GM12875 (cell line): ENCODE results near the gene ANKRD22.

ENCODE experiments used
- H3K4me3 ChIP-seq: one replicate; pipeline ENCODE4 v1.5.1; 2011; ENCODE audit warnings: low read depth, low read length, control low read depth
- TF ChIP-seq, protein P1 (sequence below): IDR thresholded peaks from 2 replicates; pipeline ENCODE4 v1.5.1; 2011; ENCODE audit warnings: low read depth, mild to moderate bottlenecking, control low read depth, inconsistent platforms, low read length, moderate library complexity, borderline replicate concordance; ENCODE audit not compliant: insufficient read depth

ANKRD22 gene

DNA sequence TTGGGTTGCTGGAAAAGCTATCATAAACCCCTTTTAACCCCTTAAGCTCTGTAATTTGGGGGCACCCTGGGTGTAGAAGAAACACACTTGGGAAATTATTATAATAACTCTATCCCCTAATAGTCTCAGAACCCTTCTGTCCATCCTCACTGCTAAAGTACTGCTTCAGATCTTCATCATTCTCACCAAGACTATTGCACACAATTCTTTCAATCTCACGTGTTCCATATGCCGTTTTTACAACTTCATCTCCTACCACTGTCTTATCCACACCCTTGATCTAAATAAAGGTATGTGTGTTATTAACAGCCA, 15.8 kb downstream of the ANKRD22 start:
- TF ChIP-seq, protein P1, sequence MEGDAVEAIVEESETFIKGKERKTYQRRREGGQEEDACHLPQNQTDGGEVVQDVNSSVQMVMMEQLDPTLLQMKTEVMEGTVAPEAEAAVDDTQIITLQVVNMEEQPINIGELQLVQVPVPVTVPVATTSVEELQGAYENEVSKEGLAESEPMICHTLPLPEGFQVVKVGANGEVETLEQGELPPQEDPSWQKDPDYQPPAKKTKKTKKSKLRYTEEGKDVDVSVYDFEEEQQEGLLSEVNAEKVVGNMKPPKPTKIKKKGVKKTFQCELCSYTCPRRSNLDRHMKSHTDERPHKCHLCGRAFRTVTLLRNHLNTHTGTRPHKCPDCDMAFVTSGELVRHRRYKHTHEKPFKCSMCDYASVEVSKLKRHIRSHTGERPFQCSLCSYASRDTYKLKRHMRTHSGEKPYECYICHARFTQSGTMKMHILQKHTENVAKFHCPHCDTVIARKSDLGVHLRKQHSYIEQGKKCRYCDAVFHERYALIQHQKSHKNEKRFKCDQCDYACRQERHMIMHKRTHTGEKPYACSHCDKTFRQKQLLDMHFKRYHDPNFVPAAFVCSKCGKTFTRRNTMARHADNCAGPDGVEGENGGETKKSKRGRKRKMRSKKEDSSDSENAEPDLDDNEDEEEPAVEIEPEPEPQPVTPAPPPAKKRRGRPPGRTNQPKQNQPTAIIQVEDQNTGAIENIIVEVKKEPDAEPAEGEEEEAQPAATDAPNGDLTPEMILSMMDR, result no peak

DNA sequence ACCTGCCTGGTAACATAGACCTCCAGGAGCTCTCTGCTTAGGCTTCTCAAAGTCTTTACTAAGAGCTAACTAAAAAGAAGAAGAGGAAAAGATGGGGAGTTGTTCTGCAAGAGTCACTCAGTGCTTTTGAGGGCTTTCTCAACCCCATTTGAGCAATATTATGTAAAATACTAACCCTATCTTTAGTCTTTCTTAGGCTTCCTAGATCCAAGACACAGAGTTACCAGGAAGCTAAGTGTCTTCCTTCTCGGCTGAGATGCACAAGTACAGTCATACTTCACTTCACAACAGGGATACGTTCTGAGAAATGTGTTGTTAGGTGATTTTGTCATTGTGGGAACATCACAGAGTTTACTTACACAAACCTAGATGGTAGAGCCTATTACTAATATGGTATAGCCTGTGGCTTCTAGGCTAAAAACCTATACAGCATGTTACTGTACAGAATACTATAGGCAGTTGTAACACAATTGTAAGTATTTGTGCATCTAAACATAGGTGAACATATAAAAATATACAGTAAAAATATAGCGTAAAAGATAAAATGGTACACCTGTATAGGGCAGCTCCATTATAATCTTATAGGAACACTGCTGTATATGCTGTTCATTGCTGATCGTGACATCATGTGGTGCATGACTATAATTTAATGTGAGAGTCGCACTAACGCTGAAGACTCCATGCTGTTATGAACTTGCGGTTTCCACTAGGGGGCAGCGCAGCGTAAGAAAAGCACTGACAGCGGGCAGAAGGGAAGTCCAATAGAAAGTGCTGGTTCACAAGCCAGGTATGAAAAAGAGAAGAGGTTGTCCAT, 16.3 kb downstream of the ANKRD22 start:
- H3K4me3 ChIP-seq, result no peak overlapping the region
- TF ChIP-seq, protein P1, result peak; percentile 73

More for the DNA sequence above, 15.8 kb downstream of the ANKRD22 start:
- no peak overlapping the region for H3K4me3 ChIP-seq

DNA sequence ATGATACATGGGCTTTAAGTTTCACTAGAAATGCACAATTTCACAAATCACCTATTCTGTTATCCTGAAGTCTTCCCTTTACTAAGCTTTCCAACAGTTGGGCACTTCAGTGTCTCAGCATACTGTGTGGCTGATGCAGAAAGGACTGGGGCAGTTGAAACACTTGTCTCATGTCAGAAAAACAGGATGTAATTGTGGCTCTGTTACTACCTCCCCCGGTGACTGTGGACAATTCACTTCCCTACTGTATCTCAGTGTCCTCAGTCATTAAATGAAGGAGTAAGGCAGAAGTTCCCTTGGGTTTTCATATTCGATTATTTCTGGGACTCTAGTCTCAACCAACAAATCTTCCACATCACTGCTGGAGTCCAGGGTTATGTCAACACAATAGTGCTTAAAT, 17.9 kb downstream of the ANKRD22 start:
- H3K4me3 ChIP-seq, result no peak overlapping the region
- TF ChIP-seq, protein P1, result no peak

DNA sequence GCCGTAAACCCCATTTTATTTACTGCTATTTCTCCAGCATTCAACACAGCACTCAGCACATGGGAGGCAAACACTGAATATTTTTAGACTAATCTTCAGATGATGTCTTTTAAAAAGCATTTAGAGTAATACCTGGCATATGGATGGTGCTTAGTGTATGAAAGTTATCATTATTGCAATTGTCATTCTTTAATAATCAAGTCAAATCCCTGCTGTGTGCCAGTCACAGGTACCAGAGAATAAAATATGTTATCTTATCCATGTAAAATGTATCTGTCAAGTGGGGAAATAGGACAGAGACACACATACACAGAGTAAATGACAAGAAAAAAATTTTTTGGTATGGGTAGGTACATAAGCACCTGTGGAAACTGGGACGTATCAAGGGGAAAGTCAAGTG, 18.5 kb downstream of the ANKRD22 start:
- no peak overlapping the region for H3K4me3 ChIP-seq
- TF ChIP-seq, protein P1, result no peak

DNA sequence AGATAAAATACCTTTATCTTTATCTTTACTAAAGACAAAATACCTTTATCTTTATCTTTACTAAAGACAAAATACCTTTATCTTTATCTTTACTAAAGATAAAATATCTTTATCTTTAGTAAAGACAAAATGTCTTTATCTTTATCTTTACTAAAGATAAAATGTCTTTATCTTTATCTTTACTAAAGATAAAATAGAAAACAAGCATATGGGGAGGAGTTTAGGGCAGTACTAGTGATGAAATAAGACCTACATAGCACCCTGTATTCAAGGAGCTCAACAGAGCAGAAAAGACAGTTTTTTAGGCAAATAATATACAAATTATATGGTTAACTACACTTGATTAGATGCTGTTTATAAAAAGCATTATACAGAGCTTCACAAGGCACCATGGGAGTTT, 19.3 kb downstream of the ANKRD22 start:
- TF ChIP-seq, protein P1, result no peak
- H3K4me3 ChIP-seq, result no peak overlapping the region

DNA sequence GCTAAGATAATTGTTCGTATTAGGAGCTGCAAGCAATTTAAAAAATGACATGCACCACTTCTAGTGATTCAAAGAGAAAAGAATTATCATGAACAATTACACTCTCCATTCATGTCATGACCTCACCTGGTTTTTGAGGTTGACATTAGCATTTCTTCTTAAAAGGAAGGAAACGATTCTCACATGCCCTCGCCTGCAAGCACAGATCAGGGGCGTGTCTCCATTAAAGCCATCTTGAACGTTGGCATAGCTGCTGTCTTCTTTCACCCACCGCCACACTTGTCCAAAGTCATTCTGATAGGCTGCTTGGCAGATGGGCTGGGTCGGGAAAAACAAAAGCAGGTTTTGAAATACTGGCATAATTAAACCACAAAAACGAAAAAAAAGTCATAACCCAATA, 19.9 kb downstream of the ANKRD22 start:
- H3K4me3 ChIP-seq, result no peak overlapping the region
- TF ChIP-seq, protein P1, result no peak

DNA sequence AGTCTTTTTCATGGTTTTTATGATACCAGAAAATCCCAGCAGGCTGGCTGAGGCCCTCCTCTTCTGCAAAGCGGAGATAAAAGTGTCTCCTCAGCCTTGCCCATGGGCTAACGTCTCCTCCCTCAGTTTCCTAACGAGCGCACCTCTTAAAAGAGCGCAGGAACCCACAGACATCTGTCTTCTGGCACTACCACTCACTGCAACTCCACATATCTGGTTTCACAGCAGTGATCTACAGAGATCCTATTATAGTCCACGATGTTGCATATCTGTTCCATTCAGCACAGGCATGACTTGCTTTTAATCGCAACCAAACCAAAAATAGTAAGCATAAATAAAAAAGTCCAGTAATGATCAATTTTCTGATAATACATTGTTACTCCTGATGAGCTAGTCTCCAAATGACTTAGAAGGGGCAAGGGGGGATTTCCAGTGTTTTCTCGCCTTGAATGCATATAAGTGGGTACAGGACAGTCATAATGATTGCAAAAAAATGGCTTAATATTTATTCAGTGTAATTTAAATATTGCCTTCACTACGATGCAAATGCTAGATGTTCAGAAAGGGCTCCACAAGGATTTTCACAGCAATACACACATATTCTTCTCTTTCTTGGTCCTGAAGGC, 20.9 kb downstream of the ANKRD22 start:
- TF ChIP-seq, protein P1, result no peak
- no peak overlapping the region for H3K4me3 ChIP-seq
